ENCODE results near the gene TPD52L1.

The TPD52L1 gene

GRCh38 chr6:125182237-125183008 lies 28.9 kb downstream of the TPD52L1 start:
- DNase-seq = no peak

- DNase-seq = no peak
Measured at GRCh38 chr6:125183391-125183790, 29.8 kb downstream of the TPD52L1 start.

GRCh38 chr6:125188037-125188436 lies 34.5 kb downstream of the TPD52L1 start:
- DNase-seq = no peak

- DNase-seq = no peak
Measured at GRCh38 chr6:125188594-125189203, 35.1 kb downstream of the TPD52L1 start.

- DNase-seq = no peak
Measured at GRCh38 chr6:125189494-125189893, 35.9 kb downstream of the TPD52L1 start.

- no peak for DNase-seq
Measured at GRCh38 chr6:125190667-125191066, 37.1 kb downstream of the TPD52L1 start.

- DNase-seq = no peak
Measured at GRCh38 chr6:125191916-125192609, 38.5 kb downstream of the TPD52L1 start.

- DNase-seq = no peak
Measured at GRCh38 chr6:125192610-125192930, 39.0 kb downstream of the TPD52L1 start.

GRCh38 chr6:125193208-125193607 lies 39.6 kb downstream of the TPD52L1 start:
- DNase-seq = no peak

GRCh38 chr6:125194941-125195340 lies 41.4 kb downstream of the TPD52L1 start:
- no peak for DNase-seq

GRCh38 chr6:125195526-125195925 lies 42.0 kb downstream of the TPD52L1 start:
- DNase-seq = no peak

GRCh38 chr6:125196613-125197012 lies 43.0 kb downstream of the TPD52L1 start:
- DNase-seq = no peak

- DNase-seq = no peak
Measured at GRCh38 chr6:125197795-125198269, 44.3 kb downstream of the TPD52L1 start.

GRCh38 chr6:125198398-125198937 lies 44.9 kb downstream of the TPD52L1 start:
- no peak for DNase-seq

GRCh38 chr6:125200941-125201340 lies 47.4 kb downstream of the TPD52L1 start:
- no peak for DNase-seq

GRCh38 chr6:125201961-125202729 lies 48.6 kb downstream of the TPD52L1 start:
- no peak for DNase-seq

- DNase-seq = no peak
Measured at GRCh38 chr6:125203395-125203794, 49.8 kb downstream of the TPD52L1 start.

GRCh38 chr6:125205931-125206330 lies 52.4 kb downstream of the TPD52L1 start:
- no peak for DNase-seq

GRCh38 chr6:125206389-125206788 lies 52.8 kb downstream of the TPD52L1 start:
- no peak for DNase-seq

GRCh38 chr6:125207956-125208355 lies 54.4 kb downstream of the TPD52L1 start:
- DNase-seq = no peak

- DNase-seq = no peak
Measured at GRCh38 chr6:125208625-125209249, 55.2 kb downstream of the TPD52L1 start.

- no peak for DNase-seq
Measured at GRCh38 chr6:125210667-125211066, 57.1 kb downstream of the TPD52L1 start.

All from NCI-H2081 treated with DMSO at 0.1 percent for 48 hours (cell line).